ENCODE results near the gene FRMPD2.
"Not testable (repeated sequence)": the region's sequence is repeated elsewhere in the genome, so short reads cannot be mapped to it uniquely, and the experiment has no call there.

FRMPD2 gene

DNA sequence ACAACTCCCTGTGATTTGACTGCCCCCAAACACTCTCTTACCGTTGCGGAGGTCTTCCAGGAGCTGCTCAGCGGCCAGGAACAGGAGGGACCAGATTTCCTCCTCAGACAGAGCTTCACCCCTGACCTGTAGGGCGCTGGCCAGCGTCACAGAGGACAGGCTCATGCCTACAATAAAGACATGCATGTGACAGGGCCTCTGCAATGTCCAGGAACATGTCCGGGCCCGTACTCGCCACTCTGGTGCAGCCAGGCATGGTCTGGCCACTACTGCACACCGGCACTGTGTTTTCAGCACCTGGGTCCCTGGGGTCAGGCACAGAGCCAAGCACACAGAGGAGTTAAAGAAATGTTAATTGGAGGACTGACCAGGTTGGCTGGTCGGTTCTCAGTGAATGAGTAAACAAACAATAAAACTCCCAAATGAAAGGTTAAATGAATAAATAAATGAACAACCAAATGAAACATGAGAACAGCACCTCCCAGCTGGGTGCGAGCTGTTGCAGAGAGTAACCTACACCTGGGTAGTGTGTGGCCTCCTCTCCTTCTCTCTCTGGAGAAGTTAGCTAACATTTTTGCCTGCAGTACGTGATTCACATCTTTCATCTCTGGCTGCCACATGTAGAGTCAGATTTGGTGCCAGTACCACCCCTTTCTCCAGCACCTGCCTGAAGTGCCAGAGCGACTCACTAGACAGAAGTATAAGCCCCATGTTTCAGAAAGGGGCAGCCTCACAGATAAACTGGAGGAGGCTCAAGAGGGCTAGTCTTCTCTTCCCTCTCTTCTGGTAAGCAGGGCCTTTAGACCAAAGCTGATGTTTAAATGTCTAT, 22.8 kb downstream of the FRMPD2 start:
- no peak for DNase-seq

DNA sequence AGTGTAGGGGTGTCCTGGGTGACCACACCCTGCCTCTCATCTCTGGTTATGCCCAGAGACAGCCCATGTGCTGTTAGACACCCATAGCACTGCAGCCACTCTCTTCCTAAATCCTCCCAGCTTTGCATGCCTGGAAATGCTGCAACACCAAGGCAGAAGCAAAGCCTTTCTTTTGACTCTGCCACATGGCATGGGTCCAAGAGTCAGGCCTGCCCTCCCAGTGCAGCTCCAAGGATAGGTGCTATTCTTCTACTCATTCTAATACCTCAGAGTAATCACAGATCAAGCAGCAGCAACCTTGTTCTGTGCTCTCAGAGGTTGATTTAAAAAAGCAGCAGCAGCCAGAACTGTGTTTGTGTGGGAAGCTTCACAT, 23.4 kb downstream of the FRMPD2 start:
- DNase-seq: no peak

GRCh38 chr10:48249763-48250351, 24.6 kb downstream of the FRMPD2 start:
- no peak for DNase-seq

- DNase-seq: no peak
Observed at GRCh38 chr10:48249004-48249762, 25.3 kb downstream of the FRMPD2 start.

DNA sequence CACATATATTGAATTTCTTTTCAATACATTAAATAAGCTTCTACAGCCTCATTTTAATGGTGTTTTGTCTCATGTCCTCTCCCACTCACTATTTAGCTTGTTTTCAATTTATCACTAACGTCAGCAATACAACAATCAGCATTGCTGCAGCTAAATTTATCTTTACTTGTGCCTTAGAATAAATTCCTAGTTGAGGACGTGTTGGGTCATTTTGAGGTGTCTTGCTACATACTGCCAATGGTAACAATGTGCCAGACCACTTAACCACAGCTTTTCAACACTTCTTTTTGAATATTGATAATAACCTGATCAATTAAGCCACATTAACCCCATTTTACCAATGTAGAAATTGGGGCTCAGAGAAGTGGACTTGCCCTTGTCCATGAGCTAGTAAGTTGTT, 26.0 kb downstream of the FRMPD2 start:
- DNase-seq: no peak

DNA sequence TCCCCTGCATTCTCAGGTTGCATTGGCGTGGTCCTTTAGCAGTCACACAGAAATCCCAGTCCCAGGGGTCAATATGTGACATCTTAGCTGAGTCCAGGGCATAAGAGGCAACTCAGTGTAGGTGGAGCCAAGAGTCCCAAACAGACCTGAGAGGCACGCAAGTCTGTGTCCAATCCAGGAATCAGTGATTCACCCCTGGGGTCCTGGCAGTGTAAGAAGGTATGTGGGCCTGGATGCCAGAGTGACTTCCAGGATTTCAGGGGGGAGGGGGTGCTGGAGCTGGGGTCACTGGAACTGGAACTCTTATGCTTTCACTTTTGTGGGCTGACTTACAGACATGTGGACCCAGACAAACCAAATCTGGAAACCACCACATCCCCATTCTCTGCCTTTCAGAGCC, 26.8 kb downstream of the FRMPD2 start:
- no peak for DNase-seq

GRCh38 chr10:48246501-48246900, 28.0 kb downstream of the FRMPD2 start:
- no peak for DNase-seq

DNA sequence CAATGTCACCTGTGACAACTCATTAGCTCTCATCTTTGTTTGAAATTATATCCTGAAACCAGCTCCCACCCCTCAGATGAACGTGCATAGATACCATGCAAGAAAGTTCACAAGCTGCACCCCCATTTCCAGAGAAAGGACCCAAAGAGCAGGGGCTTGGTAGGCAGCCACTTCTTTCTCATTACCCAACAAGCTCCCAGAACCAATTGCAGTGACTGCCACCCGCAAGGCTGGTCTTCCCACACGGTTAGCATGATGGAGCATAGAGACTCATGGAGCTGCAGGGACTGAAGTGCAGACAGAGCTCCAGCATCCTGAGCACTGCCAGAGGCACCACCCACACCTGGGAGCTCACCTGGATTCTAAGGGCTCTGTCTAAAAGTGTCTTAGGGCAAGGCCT, 28.5 kb downstream of the FRMPD2 start:
- no peak for DNase-seq

- DNase-seq: not testable (repeated sequence)
Observed at GRCh38 chr10:48243921-48244320, 30.6 kb downstream of the FRMPD2 start.

GRCh38 chr10:48243487-48243886, 31.0 kb downstream of the FRMPD2 start:
- DNase-seq: no peak

GRCh38 chr10:48242171-48242904, 32.2 kb downstream of the FRMPD2 start:
- DNase-seq: no peak

DNA sequence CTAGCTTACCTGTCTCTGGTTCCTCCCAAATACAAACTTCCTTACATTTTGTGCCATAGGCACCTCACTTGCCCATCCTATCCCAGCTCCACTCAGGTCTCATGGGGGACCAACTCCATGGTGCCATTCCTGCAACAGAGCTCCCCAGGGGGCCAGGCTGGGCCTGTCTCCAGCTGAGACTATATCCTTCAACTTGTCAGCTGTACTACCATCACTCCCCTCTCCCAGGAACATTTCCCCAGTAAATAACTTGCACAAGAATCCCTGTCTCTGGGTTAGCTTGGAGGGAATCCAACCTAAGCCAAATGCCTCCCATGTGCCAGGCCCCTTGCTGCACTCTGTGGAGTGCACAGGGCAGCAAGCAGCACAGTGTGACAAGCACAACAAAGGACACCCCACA, 33.2 kb downstream of the FRMPD2 start:
- no peak for DNase-seq

GRCh38 chr10:48240196-48240595, 34.3 kb downstream of the FRMPD2 start:
- DNase-seq: no peak

- DNase-seq: no peak
Observed at GRCh38 chr10:48239618-48240017, 34.9 kb downstream of the FRMPD2 start.

GRCh38 chr10:48238826-48239520, 35.5 kb downstream of the FRMPD2 start:
- no peak for DNase-seq

DNA sequence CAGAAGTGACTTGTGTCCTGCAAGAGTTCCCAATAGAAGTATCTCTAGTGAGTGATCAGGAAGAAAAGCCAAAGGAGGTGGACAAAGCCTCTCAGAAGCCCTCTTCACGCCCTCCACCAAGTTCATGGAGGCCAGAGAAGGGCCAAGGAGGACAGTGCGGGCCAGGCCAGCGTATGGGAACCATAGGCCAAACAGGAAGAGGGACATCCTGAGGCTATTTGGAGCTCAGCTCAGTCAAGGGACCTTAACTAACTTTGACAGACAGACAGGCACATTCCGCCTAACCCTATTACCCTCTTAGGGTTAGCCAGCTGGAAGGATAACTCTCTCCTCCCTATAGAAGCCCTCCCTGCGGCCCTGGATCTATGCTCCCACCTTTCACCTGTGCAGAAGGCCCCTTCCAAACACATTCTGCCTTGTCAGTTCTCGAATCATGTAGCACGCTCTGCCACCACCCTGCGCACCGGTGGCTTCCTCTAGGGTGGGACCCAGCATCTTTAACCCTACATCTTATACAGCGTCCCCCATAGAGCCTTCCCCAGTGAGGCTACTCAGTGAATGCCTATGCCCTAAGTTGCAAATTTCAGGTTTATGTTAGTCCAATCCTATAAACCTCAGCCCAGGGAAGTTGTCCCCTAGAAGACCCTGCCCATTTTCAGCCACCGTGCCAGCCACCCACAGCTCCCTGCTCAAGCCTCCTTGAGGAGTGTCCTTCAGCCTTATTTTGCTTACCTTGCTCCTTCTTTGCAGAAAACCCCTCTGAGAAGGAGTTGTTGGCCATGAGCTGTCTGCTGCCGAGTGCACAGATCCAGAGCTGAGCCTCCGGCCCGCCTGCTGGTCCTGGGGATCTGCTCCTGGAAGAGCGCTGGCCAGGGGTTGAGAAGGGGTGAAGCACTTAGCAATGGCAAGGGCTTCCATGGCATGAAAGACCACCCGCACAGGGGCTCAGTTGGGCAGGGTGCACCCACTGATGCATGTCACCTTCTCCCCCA, 36.9 kb downstream of the FRMPD2 start:
- DNase-seq: no peak

DNA sequence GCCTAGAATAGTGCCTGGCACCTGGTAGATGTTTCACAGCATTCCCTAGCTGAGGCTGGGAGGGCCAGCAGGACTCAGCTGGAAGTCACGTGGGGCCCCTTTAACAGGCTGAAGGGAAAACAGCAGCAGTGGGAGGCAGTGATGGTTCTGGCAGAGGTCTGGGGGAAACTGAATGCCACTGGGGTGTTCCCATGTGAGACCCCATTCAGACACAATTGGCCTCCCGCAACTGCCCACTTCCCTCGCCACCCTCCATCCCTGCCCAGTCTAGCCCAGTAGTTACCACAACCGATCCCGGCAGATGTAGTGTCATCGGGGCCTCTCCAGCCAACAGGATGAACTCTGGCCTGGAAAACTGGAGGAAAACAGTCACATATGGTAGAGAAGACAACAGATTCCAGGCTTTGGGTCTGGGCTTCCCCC, 38.3 kb downstream of the FRMPD2 start:
- DNase-seq: no peak

DNA sequence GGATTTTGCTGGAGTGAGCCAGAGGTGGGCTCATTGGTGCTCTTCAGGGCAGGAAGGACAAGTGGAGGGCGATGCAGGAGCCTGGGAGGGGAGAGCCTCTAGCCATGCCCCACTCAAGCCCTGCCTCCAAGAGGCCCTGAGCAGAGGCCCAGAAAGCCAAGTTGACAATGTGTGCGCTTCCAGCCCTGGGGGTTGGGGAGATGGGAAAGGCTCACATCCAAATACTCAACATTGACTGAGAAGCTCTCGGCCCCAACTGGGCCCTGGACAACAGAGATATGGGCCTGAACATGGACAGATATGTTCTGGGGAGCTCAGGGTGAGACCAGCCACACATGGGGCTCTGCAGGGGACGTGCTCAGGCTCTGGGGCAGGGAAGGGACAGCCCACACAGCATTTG, 39.0 kb downstream of the FRMPD2 start:
- no peak for DNase-seq

DNA sequence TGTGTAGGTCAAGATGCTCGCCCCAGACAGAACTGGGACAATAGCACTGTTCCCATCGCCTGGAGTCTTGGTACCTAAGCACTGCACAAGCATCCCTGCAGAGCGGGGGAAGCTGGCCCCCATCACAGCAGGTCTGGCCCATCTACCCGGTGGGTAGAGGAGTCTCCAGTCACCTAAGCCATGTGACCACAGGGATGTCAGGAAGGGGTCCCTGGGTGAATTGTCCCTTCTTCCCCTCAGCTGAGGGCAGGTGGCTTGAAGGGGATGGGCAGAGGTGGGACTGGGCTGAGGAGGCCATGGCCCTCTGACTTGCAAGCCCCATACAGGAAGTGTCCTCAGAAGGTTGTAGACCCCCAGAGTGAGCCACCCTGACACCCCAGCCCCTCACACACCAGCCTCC, 39.7 kb downstream of the FRMPD2 start:
- DNase-seq: no peak

DNA sequence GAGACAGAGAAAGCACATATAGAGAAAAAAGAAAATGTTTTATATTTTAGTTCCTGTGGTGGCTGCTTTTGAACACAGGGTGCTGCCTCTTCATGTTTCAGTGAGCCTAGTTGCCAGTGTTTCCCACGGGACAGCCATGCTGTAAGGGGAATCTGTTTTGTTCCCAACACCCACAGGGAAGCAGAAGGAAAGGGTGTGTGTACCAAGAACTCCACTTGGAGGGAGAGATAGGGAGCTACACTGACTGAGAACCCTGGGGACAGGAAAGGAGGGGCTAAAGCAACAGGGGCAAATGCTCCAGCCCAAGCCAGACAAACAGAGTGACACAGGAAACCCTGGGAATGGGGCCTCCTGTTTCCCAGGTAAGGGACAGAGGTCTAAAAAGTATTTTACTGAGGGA, 40.2 kb downstream of the FRMPD2 start:
- no peak for DNase-seq

- DNase-seq: no peak
Observed at GRCh38 chr10:48233559-48234005, 40.9 kb downstream of the FRMPD2 start.
